ENCODE data around the gene DRD2. TPM values are rescaled to one million over a fixed set of nuclear protein-coding genes. Genes with fewer than 3 reads are reported as not detected.

The DRD2 gene
- total RNA-seq, 4 donors from 2014 or later: 0.41 to 31.3 TPM; not detected in 2

- no peak for ATAC-seq
- TF ChIP-seq POLR2A (IDR thresholded peaks at IDR 0.05) (no peak), CTCF (IDR thresholded peaks at IDR 0.05 in 4 of 5, conservative IDR thresholded peaks at IDR 0.05 in 1 of 5) (no peak)
- H3K4me1 ChIP-seq: no peaks in the 10 kb centered on the region
- H3K27me3 ChIP-seq: no peaks in the 10 kb centered on the region
- intact Hi-C loops (cut with DNase I; ENCODE audit: low total_unique reads) (no loop called here), in situ Hi-C loops (cut with MboI; ENCODE audit: low sequenced_read_pairs in 4 of 4) (no loop called here)
- no peak overlapping the region for H3K4me3 ChIP-seq
- no peaks in the 10 kb centered on the region for H3K36me3 ChIP-seq
- H3K9me3 ChIP-seq: no peaks in the 10 kb centered on the region
- no peak overlapping the region for H3K27ac ChIP-seq
- no peak for DNase-seq
Measured at GRCh38 chr11:113417428-113417827, 57.8 kb downstream of the DRD2 start.

- Histone ChIP-seq H3K27ac (no peak overlapping the region), H3K4me1 (no peaks in the 10 kb centered on the region), H3K36me3 (no peaks in the 10 kb centered on the region), H3K4me3 (no peak overlapping the region), H3K27me3 (no peaks in the 10 kb centered on the region), H3K9me3 (no peaks in the 10 kb centered on the region)
- DNase-seq (no peak), ATAC-seq (no peak)
- no peak for TF ChIP-seq POLR2A (IDR thresholded peaks at IDR 0.05)
- no peak for TF ChIP-seq CTCF (IDR thresholded peaks at IDR 0.05 in 4 of 5, conservative IDR thresholded peaks at IDR 0.05 in 1 of 5)
- in situ Hi-C loops (cut with MboI; ENCODE audit: low sequenced_read_pairs in 4 of 4) (no loop called here), intact Hi-C loops (cut with DNase I; ENCODE audit: low total_unique reads) (no loop called here)
Measured at GRCh38 chr11:113415343-113415742, 59.9 kb downstream of the DRD2 start.

GRCh38 chr11:113412675-113413074, 62.5 kb downstream of the DRD2 start:
- Histone ChIP-seq H3K4me1 (no peaks in the 10 kb centered on the region), H3K9me3 (no peaks in the 10 kb centered on the region), H3K27ac (no peak overlapping the region), H3K27me3 (no peaks in the 10 kb centered on the region), H3K4me3 (no peak overlapping the region), H3K36me3 (no peaks in the 10 kb centered on the region)
- no peak for DNase-seq
- in situ Hi-C loops (cut with MboI; ENCODE audit: low sequenced_read_pairs in 4 of 4): no loop called here
- intact Hi-C loops (cut with DNase I; ENCODE audit: low total_unique reads): no loop called here
- TF ChIP-seq POLR2A (IDR thresholded peaks at IDR 0.05): no peak
- no peak for ATAC-seq

GRCh38 chr11:113411536-113411935, 63.7 kb downstream of the DRD2 start:
- H3K27ac ChIP-seq: no peak overlapping the region
- no peaks in the 10 kb centered on the region for H3K27me3 ChIP-seq
- intact Hi-C loops (cut with DNase I; ENCODE audit: low total_unique reads): no loop called here
- no peak overlapping the region for H3K4me3 ChIP-seq
- no peak for ATAC-seq
- no peak for DNase-seq
- H3K36me3 ChIP-seq: no peaks in the 10 kb centered on the region
- H3K9me3 ChIP-seq: no peaks in the 10 kb centered on the region
- in situ Hi-C loops (cut with MboI; ENCODE audit: low sequenced_read_pairs in 4 of 4): no loop called here
- H3K4me1 ChIP-seq: no peaks in the 10 kb centered on the region
- TF ChIP-seq POLR2A (IDR thresholded peaks at IDR 0.05) (no peak), CTCF (IDR thresholded peaks at IDR 0.05 in 4 of 5, conservative IDR thresholded peaks at IDR 0.05 in 1 of 5) (no peak)

GRCh38 chr11:113410414-113411135, 64.6 kb downstream of the DRD2 start:
- ATAC-seq: no peak
- Histone ChIP-seq H3K36me3 (no peaks in the 10 kb centered on the region), H3K27me3 (no peaks in the 10 kb centered on the region), H3K4me3 (no peak overlapping the region), H3K4me1 (no peaks in the 10 kb centered on the region), H3K9me3 (no peaks in the 10 kb centered on the region), H3K27ac (no peak overlapping the region)
- TF ChIP-seq POLR2A (IDR thresholded peaks at IDR 0.05): no peak
- no peak for TF ChIP-seq CTCF (IDR thresholded peaks at IDR 0.05 in 4 of 5, conservative IDR thresholded peaks at IDR 0.05 in 1 of 5)
- in situ Hi-C loops (cut with MboI; ENCODE audit: low sequenced_read_pairs in 4 of 4): no loop called here
- no peak for DNase-seq
- intact Hi-C loops (cut with DNase I; ENCODE audit: low total_unique reads): no loop called here

Measured in gastrocnemius medialis (tissue), 4 donors.